Measurements from ENCODE around the gene TLK2. TPM values are rescaled to one million over a fixed set of nuclear protein-coding genes. Genes with fewer than 3 reads are reported as not detected.
"Not testable (repeated sequence)": the region's sequence is repeated elsewhere in the genome, so short reads cannot be mapped to it uniquely, and the experiment has no call there.

The TLK2 gene
- polyA plus RNA-seq (2013, experiment 1 of 2; ENCODE audit: insufficient read length): 34.7 TPM
- 43.6 TPM for polyA plus RNA-seq (2013, experiment 2 of 2; ENCODE audit: insufficient read length)

DNA sequence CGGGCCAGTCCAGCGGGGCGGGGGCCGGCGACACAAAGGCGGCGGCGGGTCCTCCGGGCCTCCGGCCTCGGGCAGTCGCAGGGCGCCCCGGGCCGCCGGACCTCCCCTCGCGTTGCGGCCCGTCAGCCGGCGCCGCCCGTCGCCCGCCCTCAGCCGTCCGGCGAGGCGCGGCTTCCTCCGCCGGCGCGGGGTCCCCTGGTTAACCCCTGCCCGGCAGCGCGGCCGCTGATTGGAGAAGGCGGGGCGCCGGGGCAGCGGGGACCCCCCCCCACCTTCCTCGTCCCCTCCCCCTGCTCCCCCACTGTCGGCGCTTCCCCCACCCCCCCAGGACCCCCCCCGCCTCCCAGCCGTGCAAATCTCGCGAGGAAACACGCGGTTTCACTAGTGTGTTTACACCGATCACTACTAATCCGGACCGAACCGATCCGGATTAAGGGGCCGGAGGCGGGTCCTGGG lies at the start of gene TLK2:
Gene TLK2 (plus strand): TSS at position 402 of the 456 bp plus-strand sequence. CDS start 2,301 bp downstream, outside the sequence.
- peak; percentile 89 for DNase-seq

DNA sequence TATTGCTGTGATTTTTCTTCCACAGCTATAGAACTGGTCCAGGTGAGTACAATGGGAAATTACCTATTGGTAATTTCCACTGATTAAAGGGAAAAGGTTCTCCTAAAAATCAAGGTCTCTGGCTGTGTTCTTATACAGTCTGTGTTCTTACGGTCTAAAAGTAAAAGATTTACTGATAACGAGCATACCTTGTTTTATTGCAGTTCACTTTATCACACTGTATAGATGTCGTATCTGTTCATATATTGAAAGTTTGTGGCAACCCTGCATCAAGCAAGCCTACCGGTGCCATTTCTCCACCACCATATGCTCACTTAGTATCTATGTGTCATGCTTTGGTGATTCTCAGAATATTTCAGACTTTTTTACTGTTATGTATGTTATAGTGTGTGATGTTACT lies 43.4 kb upstream of the TLK2 start:
- DNase-seq: not testable (repeated sequence)

DNA sequence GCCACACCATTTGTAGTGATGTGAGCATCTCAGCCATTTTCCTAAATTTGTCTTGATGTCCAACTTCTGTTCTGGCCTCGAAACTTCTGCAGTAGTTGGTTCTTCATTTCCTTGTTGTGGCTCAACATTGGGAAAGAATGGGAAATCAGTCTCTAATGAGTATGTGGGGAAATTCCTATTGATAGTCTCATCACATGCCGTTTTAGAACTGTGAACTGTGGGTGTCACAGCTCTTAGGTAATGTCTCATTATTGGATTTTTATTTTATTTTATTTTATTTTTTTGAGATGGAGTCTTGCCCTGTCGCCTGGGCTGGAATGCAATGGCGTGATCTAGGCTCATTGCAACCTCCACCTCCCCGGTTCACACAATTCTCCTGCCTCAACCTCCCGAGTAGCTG lies 37.4 kb upstream of the TLK2 start:
- not testable (repeated sequence) for DNase-seq

DNA sequence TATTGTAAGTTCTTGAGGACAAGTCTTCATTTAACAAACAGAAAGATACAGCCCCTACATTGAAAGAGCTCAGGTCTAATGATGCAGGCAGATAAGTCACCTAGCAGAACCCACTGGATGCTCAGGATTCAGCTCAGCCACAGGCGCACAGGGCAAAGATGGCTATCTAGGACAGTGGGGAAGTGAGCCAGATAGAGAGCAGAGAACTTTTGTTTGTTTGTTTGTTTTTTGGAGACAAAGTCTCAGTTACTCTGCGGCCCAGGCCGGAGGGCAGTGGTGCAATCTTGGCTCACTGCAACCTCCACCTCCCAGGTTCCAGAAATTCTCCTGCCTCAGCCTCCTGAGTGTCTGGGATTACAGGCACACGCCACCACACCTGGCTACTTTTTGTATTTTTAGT lies 34.6 kb upstream of the TLK2 start:
- no peak for DNase-seq

DNA sequence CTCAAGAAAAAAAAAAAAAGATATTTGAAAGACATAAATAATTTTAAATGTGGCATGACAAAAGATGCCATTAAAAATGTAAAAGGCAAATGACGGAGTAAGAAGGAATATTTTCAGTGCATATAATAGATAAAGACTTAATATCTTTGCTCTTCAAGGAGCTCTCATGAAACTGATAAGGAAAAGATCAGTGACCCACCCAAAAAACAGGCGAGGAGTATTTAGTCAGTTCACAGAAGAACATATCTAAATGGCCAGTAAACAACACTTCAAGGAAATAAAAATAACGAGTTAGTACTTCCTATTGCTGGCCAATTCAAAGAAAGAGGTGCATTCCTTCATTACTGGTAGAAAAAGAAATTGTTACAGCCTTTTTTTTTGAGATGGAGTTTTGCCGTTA lies 32.8 kb upstream of the TLK2 start:
- not testable (repeated sequence) for DNase-seq

DNA sequence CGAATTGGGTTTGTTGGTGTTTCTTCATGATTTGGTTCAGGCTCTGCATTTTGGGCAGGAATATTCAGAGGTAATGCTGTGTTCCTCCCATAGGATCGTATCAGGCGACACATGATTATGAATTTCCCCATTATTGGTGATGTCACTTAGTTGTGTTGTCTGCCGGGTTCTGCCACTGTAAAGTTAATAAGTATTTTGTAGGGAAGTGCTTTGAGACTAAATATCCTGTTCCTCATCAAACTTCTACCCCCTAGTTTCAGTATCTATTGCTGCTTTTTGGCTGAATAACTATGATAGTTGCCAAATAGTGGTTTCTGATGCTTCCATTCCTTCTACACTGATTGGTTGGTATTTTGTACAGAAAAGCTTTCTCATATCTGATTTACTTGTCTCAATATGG lies 26.4 kb upstream of the TLK2 start:
- DNase-seq: not testable (repeated sequence)

DNA sequence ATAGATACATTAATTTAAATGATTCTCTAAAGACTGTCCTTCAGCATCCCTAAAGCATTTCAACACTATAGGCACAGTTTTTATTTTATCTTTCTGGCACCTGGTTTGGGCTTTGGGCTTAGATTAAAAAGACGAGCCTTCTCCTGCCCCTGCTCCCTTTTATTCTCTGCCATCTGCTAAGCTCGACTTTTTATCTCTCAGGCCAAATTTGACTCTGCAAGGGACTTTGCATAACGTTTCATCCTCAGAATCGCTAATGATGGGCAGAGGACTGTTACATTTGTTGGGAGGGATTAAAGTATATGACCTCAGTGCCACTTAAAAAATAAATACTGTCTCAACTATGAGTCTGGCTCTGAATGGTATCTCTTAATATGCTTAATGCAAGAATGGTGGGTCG lies 25.6 kb upstream of the TLK2 start:
- not testable (repeated sequence) for DNase-seq

DNA sequence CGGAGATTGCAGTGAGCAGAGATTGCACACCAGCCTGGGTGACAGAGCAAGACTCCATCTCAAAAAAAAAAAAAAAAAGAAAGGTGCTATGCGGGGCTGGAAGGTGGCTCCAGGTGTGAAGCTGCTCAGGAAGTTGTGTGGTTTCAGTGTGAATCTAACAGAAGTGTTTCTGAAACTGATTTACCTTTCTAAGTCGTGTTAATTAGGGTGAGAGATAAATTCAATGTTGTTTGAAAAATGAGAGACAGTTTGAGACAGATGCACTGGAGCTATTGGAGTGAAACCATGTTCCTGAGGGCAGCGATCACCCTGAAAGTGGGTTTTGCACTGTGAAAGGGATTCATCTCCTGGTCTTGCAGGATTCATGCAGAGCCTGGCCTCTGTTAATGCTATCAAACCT lies 25.0 kb upstream of the TLK2 start:
- not testable (repeated sequence) for DNase-seq

DNA sequence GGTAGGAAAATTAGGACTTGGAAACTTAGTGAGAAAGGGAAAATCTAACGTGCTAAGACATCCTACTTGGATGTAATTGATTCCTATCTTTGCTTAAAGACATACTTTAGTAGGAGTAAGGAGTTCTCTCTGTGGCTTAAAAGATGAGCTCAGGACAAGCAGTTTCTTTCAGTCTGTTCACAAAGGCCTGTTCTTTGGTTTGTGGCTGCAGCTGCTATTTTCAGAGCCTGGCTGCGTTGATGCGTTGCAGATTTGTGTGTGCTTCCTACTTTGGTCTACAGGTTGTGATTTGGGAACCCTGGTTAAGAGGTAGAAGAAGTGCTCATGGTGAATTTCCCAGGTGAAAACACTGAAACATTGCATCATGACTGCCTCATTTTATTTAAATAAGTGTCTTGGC lies 24.5 kb upstream of the TLK2 start:
- not testable (repeated sequence) for DNase-seq

DNA sequence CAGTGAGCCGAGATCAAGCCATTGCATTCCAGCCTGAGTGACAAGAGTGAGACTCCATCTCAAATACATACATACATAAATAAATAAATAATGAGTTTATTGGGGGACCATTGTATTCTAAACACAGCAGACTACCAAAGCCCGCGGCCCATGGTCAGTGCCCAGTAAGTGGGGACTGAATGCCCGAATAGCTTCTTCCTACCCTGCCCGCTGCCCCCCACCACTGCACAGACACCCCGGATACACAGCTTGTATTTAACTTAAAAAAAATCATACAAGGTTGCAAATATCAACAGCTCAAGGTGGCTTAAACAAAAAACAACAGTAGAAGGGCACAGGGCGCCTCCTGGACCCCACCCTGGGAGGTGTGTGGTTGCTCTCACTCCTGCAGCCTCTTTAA lies 22.6 kb upstream of the TLK2 start:
- DNase-seq: no peak

DNA sequence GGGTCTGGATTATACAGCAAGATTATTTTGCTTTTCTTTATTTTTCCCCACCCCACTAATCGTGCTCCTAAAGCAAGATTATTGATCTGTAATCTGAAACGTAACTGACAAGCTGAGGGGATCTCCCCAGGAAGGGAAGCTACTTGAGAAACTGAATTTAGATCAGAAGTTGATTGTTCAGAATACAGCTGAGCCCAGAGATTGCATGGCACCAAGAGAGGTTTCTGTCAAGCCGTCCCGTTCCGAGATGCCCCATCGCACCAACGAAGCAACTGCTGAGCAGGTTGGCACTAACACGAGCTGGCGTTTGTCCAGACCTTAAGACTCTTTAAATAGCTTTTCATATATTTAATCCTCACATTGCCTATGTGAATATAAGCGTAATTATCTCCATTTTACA lies 20.1 kb upstream of the TLK2 start:
- not testable (repeated sequence) for DNase-seq

DNA sequence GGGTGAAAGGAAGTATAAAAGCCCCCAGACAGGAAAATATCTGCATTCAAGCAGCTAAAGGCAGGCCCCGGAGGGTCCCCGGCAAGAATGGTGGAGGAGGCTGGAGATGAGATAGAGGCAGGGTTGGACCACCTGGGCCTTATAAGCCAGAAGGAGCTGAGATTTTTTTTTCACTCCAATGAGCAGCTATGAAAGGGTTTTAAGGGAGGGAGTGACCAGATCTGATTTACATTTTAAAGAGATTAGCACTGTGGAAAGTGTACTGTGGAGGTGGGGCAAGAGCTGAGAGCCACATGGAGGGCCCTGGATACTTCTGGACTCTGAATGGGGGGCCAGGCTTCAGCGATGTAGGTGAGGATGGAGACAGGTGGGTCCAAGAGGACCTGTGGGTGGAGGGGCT lies 14.2 kb upstream of the TLK2 start:
- not testable (repeated sequence) for DNase-seq

DNA sequence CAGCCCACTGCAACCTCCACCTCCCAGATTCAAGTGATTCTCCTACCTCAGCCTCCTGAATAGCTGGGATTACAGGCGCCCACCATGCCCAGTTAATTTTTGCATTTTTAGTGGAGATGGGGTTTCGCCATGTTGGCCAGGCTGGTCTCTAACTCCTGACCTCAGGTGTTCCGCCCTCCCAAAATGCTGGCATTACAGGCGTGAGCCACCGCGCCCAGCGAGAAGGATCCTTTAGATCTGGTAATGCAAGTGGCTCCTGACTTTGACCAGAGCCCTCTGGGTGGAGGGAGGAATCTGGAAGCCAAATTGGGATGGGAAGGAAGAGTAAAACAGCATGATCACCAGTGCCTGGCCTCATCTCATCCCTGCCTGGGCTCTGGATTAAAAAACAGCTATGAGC lies 13.4 kb upstream of the TLK2 start:
- not testable (repeated sequence) for DNase-seq

DNA sequence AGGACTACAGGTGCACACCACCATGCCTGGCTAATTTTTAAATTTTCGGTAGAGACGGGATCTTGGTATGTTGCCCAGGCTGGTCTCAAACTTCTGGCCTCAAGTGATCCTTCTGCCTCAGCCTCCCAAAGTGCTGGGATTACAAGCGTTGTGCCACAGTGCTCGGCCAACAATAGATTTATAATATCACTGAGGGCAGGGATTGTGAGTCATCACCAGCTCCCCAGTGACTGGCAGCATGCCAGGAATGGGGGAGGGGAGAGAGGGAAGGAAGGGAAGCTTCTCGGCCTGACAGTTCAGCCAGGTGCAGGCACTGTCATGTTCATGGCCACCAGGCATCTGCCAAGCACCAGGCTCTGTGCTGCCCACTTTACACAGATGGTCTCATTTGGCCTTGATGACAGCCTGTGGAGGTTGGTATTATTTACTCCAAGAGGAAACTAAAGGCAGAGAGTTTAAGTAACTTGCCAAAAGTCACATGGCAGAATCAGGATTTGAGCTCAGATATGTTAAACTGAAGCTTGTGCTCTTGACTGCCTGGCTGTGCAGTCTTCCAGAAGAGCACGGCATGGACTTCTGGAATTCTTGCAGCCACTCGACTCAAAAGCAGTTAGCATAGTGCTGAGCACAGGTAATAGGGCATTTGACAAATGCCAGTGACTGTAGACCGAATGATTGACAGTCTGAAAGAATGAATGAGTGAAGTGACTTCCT lies 7.8 kb upstream of the TLK2 start:
- peak; percentile 69 for DNase-seq

DNA sequence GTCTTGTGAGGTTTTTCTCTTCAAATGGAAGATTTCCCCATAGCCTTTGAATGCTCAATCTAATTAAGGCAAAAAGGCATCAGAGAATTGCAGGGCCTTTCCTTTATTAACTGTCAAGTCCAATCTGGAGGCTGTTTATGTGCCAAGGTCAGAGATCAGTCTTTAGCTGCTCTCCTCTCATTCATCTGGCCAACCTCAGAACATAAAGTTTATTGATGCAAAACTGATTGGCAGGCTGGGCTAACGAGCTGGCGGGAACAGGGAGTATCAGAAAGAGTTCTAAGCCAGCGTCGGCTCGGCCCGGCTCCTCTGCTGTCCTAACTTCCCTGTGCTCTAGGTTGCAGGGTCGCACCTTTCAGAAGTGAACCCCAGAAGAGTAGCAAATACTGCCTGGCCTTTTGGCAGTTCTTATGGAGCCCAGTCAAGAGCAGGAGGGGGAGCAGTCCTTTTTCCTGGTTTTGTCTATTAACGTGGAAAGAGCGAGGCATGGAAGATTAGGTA lies 7.2 kb upstream of the TLK2 start:
- not testable (repeated sequence) for DNase-seq

DNA sequence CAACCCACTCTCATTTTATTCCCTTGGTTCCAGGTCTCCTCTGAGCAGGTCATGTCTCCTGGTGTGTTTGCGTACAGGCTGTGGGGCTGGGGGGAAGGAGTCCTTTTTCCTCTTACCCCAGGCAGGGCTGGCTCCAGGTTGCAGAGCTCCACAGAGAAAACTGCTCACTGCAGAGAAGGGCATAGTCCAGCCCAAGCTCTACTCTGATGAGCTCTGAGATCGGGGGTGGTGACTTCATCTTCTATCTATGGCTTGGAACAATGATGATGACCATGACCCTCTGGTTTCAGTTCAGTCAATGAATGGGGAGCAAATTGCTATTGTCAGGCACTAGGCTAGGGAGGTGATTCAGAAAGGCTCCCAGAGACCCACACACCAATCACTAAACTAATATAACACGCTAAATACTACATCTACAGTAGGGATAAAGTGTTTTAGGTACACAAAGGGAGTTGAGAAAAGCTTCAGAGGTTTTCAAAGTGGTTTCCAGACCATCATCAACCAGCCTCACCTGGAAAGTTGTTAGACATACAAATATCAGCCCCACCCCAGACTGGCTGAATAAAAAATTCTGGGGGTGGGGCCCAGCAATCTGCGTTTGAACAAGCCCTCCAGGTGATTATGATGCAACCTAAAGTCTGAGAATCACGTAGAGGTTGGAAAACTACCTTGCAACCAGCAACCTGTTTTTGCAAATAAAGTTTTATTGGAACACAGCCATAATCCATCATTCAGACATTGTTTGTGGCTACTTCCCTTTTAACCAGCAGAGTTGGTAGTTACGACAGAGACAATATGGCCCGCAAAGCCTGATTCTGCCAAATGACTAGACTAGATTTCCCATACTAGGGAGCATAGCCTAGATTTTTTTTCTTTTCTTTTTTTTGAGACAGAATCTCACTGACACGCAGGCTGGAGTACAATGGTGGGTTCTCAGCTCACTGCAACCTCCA lies 5.3 kb upstream of the TLK2 start:
- DNase-seq: not testable (repeated sequence)

DNA sequence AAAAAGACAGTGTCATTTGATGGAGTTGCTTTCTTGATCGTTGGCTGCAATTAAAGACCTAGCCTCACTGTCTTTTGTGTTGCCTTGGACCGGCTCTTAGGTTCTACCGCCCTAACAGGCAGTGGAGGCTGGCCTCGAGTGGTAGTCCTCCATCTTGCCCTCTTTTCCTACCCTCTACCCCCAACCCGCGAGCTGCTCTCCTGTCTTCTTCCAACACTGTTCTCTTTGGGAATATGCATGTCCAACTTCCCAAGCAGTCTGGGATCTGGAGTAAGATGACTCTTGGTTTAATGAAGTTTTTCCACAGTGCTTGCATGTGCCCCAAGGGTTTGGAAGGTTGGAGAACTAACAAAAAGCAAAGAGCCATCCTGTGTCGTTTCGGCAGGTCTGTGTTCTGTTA lies 1.5 kb upstream of the TLK2 start:
- DNase-seq: not testable (repeated sequence)

DNA sequence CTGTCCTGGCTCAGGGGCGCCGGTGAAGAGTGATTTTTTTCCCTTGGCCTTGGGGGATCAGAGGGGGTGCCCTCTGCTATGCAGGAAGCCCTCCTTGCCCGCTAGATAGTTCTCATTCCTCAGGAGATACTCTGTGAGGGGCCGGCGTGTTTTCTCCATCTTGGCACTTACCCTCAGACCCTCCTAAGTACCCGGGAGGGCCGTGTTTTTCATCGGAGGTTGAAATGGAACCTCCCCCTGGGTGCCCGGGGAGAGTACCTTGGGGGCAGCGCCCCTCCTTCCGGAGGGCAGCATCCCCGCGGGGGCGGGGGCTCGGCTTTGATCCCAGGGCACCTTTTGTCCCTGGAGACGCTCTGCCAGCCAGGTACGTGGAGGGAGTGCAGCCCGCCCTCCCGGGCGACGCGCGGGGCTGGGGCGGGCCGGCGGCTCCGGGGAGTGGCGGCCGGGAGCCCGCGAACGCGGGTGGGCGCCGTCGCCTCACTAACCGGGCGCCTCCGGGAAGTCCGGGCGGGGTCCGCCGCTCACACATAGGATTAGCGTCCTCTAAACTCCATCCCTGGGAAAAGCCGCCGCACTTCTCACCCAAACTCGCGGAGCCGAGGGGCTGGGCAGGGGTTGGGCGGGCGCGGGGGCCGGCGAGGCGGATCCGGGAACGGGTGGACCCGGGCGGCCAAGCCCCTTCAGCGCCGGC lies 762 bp upstream of the TLK2 start:
- DNase-seq: not testable (repeated sequence)

DNA sequence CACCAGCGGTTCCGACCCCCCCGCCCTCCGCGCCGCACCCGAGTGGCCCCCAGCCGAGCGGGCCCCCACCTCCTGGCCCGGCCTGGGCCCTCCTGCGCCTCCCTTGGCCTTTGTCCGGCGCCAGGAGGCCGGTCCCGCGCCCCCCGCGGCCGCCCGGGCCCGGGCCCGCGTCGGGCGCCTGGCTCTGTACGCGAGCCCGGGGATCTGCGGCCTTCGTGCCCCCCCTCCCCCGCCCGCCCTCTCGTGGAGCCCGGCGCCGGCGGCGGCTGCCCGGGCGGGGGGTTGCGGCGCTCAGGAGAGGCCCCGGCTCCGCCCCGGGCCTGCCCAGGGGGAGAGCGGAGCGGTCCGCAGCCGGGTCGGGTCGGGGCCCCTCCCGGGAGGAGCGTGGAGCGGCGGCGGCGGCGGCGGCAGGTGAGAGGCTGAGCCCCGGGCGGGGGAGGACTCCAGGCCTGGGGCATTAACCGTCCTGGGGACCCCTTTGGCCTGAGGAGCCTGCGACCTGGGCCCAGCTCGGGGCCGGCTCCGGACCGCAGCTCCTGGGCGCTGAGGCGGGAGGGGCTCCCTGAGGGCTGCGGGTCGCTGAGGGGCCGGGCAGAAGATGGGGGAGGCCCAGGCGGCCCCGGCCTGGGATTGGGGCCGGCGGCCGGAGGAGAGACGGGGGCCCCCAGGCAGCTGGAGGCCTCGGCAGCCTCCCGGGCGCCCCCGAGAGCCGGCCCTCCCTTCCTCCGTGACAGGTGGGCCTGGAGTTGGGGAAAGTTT lies 434 bp downstream of the TLK2 start:
- not testable (repeated sequence) for DNase-seq

DNA sequence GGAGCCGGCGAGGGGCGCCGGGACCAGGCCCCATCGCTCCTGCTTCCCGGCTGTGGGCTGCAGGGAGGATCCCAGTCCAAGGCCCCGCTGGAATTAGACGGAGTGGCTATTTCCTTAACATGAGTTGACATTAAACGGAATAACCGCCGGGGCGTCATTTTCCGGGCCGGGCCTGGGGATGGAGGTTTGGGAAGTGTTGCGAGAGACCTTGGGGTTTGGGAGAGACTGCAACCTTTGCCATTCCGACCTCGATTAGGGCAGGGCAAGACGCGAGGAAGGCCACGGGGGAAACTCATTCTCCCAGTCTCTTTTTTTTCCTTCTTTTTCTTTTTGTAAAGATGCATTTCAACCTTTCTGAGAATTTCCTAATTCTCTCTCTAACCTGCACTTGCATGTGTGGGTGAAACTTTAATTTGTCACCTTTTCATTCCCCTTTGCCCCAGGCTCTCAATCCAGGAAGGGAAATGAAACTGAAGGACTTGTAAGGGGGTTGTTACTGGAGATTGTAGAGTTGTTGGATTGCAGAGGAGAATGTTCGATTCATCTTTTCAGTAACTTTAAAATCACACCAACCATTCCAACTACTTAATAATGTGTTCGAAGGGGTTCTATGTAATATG lies 1.1 kb downstream of the TLK2 start:
- peak; percentile 7 for DNase-seq

DNA sequence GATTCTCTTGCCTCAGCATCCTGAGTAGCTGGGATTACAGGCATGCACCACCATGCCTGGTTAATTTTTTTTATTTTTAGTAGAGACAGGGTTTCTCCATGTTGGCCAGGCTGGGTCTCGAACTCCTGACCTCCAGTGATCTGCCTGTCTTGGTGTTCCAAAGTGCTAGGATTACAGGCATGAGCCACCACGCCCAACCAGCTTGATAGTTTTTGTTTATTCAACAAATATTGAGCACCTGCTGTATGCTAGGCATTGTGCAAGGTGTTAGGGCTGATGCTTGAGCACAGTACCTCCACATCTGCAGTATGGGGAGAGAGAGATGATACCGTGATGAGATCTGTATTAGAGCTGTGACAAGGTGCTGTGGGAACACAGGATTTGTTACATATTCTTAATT lies 3.9 kb downstream of the TLK2 start:
- not testable (repeated sequence) for DNase-seq
